SK-N-SH (cell line): ENCODE measurements around the gene ZFP69. TPM values are rescaled to one million over a fixed set of nuclear protein-coding genes. Genes with fewer than 3 reads are reported as not detected.

Experiments
- CTCF ChIA-PET: fragments of 300-600, 350-600 bp; formaldehyde crosslinking; extraction: SDS; loops from one replicate; lab custom pipeline; 2021; lab: Yijun Ruan, JAX
- POLR2A ChIA-PET: fragments of 350-600 bp; sonication (Branson Sonifier 250); formaldehyde crosslinking; extraction: SDS; loops from one replicate; lab custom pipeline; 2020; ENCODE audit warnings: antibody characterized with exemption, inconsistent platforms; lab: Yijun Ruan, JAX
- DNase-seq: peaks from one replicate; pipeline ENCODE4 v3.0.0; 2012
- H2AFZ ChIP-seq: fragments of 200-600 bp; sonication (generic); 2 replicates; pipeline ENCODE4 v1.8.1; 2016; ENCODE audit warnings: antibody characterized with exemption, mild to moderate bottlenecking, low read depth
- H3F3A ChIP-seq: fragments of 200-600 bp; sonication (generic); replicated peaks from 2 replicates; pipeline ENCODE3; 2016; ENCODE audit warnings: antibody characterized with exemption, mild to moderate bottlenecking; ENCODE audit not compliant: insufficient read depth
- H3K27ac ChIP-seq, 2 experiments: fragments of 200-500 bp in 1 of 2; fragments of 200-600 bp in 1 of 2; sonication (Bioruptor generic) in 1 of 2; sonication (generic), shearing (Covaris generic) in 1 of 2; 2 replicates each; pipeline versions ENCODE4 v1.5.1 to v1.6.1; 2014 to 2016; ENCODE audit warnings: low read depth in 2 of 2, inconsistent platforms in 1 of 2, low read length in 1 of 2, mild to moderate bottlenecking in 1 of 2, mixed read lengths in 1 of 2
- H3K27me3 ChIP-seq: fragments of 200-600 bp; sonication (generic), shearing (Covaris generic); 2 replicates; pipeline ENCODE4 v1.6.1; 2016; ENCODE audit warnings: mixed run types; ENCODE audit not compliant: insufficient read depth
- H3K36me3 ChIP-seq, 2 experiments: fragments of 200-500 bp in 1 of 2; fragments of 200-600 bp in 1 of 2; sonication (Bioruptor generic) in 1 of 2; sonication (generic) in 1 of 2; replicated peaks in 1 of 2; 2 replicates each; pipeline versions ENCODE3 to v1.5.1; 2014 to 2016; ENCODE audit warnings: low read length in 1 of 2, mild to moderate bottlenecking in 1 of 2; ENCODE audit not compliant: insufficient read depth in 2 of 2, control insufficient read depth in 1 of 2
- H3K4me1 ChIP-seq, 2 experiments: fragments of 200-500 bp in 1 of 2; fragments of 200-600 bp in 1 of 2; sonication (Bioruptor generic) in 1 of 2; sonication (generic), shearing (Covaris generic) in 1 of 2; 2 replicates each; pipeline versions ENCODE4 v1.5.1 to v1.6.1; 2014 to 2016; ENCODE audit warnings: low read depth in 1 of 2, low read length in 1 of 2, mixed run types in 1 of 2; ENCODE audit not compliant: insufficient read depth in 2 of 2, control insufficient read depth in 1 of 2
- H3K4me2 ChIP-seq: fragments of 200-600 bp; sonication (generic), shearing (Covaris generic); 2 replicates; pipeline ENCODE4 v1.6.1; 2017; ENCODE audit warnings: mixed run types
- H3K4me3 ChIP-seq, 2 experiments: fragments of 200-500 bp in 1 of 2; fragments of 200-600 bp in 1 of 2; sonication (Bioruptor generic) in 1 of 2; sonication (generic), shearing (Covaris generic) in 1 of 2; 2 replicates each; pipeline versions ENCODE4 v1.5.1 to v1.8.1; 2014 to 2016; ENCODE audit warnings: low read depth in 2 of 2, inconsistent platforms in 1 of 2, low read length in 1 of 2, mild to moderate bottlenecking in 1 of 2, mixed read lengths in 1 of 2, moderate library complexity in 1 of 2
- H3K79me2 ChIP-seq: fragments of 200-600 bp; sonication (generic); 2 replicates; pipeline ENCODE4 v1.8.1; 2017; ENCODE audit warnings: mild to moderate bottlenecking; ENCODE audit not compliant: insufficient read depth
- H3K9ac ChIP-seq: fragments of 200-600 bp; sonication (generic); 2 replicates; pipeline ENCODE4 v1.6.1; 2017; ENCODE audit warnings: mixed run types
- H3K9me2 ChIP-seq: fragments of 200-600 bp; sonication (generic); 2 replicates; pipeline ENCODE4 v1.6.1; 2017; ENCODE audit warnings: mixed run types
- H3K9me3 ChIP-seq: fragments of 200-600 bp; sonication (generic); 2 replicates; pipeline ENCODE4 v1.6.1; 2017; ENCODE audit warnings: mixed run types, mild to moderate bottlenecking, moderate library complexity
- H4K20me1 ChIP-seq: fragments of 200-600 bp; sonication (generic); 2 replicates; pipeline ENCODE4 v1.6.1; 2017; ENCODE audit warnings: mild to moderate bottlenecking, mixed run types; ENCODE audit not compliant: insufficient read depth
- ELF1 ChIP-seq: IDR thresholded peaks from 2 replicates; pipeline ENCODE4 v1.4.0; 2012
- EZH2phosphoT487 ChIP-seq: fragments of 200-600 bp; sonication (generic); IDR thresholded peaks from 2 replicates; pipeline ENCODE4 v1.6.1; 2017; ENCODE audit warnings: low read depth, mixed run types, mild to moderate bottlenecking, antibody characterized with exemption, moderate library complexity, borderline replicate concordance
- FOXM1 ChIP-seq: IDR thresholded peaks from 2 replicates; pipeline ENCODE4 v1.4.0; 2012; ENCODE audit warnings: low read depth, mild to moderate bottlenecking
- GATA2 ChIP-seq: sonication (generic); formaldehyde crosslinking; IDR thresholded peaks from 2 replicates; pipeline ENCODE4 v1.5.0; 2020; ENCODE audit warnings: mild to moderate bottlenecking, missing genetic modification reagents
- MAX ChIP-seq: IDR thresholded peaks from 2 replicates; pipeline ENCODE4 v1.4.0; 2012; ENCODE audit warnings: low read depth
- NFIC ChIP-seq: IDR thresholded peaks from 2 replicates; pipeline ENCODE4 v1.4.0; 2012; ENCODE audit warnings: borderline replicate concordance
- NRF1 ChIP-seq: IDR thresholded peaks from 2 replicates; pipeline ENCODE4 v1.6.1; 2012; ENCODE audit warnings: low read depth, mild to moderate bottlenecking, low read length
- POLR2AphosphoS5 ChIP-seq: IDR thresholded peaks from 2 replicates; pipeline ENCODE4 v1.6.1; 2012; ENCODE audit warnings: low read depth, low read length
- RCOR1 ChIP-seq: fragments of 150-350 bp; IDR thresholded peaks from 2 replicates; pipeline ENCODE4 v1.6.1; 2017; ENCODE audit warnings: antibody characterized with exemption, low read length
- RFX5 ChIP-seq: IDR thresholded peaks from 2 replicates; pipeline ENCODE4 v1.6.1; 2012; ENCODE audit warnings: mild to moderate bottlenecking, improper control_type of control experiment, low read length
- RXRA ChIP-seq: IDR thresholded peaks from 2 replicates; pipeline ENCODE4 v1.4.0; 2012; ENCODE audit warnings: low read depth, mild to moderate bottlenecking, borderline replicate concordance
- SIN3A ChIP-seq: IDR thresholded peaks from 2 replicates; pipeline ENCODE4 v1.6.1; 2012; ENCODE audit warnings: low read depth, mild to moderate bottlenecking, low read length, moderate library complexity, borderline replicate concordance
- SMC3 ChIP-seq: IDR thresholded peaks from 2 replicates; pipeline ENCODE4 v1.6.1; 2012; ENCODE audit warnings: low read depth, low read length, improper control_type of control experiment
- TEAD4 ChIP-seq: IDR thresholded peaks from 2 replicates; pipeline ENCODE4 v1.4.0; 2012; ENCODE audit warnings: mild to moderate bottlenecking, borderline replicate concordance; ENCODE audit not compliant: insufficient read depth
- YY1 ChIP-seq: IDR thresholded peaks from 2 replicates; pipeline ENCODE4 v1.4.0; 2012; ENCODE audit warnings: low read depth, mild to moderate bottlenecking
- WGBS: methylation state at CpG from one replicate; pipeline ENCODE4 v1.1.6; 2017; ENCODE audit warnings: low lambda C conversion rate; 5-methylcytosine and 5-hydroxymethylcytosine counted together
- polyA plus RNA-seq, 3 experiments: library from polyadenylated mRNA; depleted of rRNA; stranded (reverse); fragments of >200 nt; gene quantifications; 2 replicates each; pipeline ENCODE4 v1.2.3, GENCODE V29; 2012
- TF ChIP-seq, protein P1 (sequence below): IDR thresholded peaks from 2 replicates; pipeline ENCODE4 v1.6.1; 2012; ENCODE audit warnings: mild to moderate bottlenecking, low read depth, low read length, moderate library complexity
- TF ChIP-seq, protein P2 (sequence below): fragments of 150-350 bp; IDR thresholded peaks from 2 replicates; pipeline ENCODE4 v1.6.1; 2017; ENCODE audit warnings: antibody characterized with exemption, low read length, low read depth, borderline replicate concordance

Gene ZFP69
- polyA plus RNA-seq, 1 of the 3 experiments (the other 2 are of a cell fraction): 1.9 TPM

DNA sequence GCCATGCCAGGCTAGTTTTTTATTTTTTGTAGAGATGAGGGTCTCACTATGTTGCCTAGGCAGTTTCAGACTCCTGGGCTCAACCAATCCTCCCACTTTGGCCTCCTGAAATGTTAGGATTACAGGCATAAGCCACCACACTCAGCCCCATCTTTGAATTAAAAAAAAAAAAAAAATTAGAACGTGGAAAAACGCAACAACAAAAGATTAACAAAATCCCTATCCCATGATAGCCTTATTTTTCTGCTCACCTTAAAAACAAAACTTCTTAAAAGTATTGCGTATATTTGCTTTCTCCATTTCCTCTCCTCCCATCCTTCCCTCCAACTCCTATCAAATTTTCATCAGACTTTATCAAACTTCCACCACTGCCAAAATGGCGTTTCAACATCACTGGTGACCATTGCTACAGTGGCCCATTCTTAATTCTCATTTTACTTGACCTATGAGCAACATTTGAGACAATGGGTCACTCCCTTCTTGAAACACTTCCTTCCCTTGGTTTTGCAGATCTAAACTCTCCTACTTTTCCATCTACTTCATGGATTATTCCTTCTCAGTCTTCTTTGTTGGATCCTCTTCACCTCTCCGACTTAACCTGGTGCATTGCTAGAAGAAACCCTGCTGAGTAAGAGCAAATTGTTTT is 53.8 kb downstream of the ZFP69 start:
- no peaks in the 10 kb centered on the region for H4K20me1 ChIP-seq
- DNase-seq: peak; percentile 40
- TF ChIP-seq NFIC: no peak
- TF ChIP-seq SIN3A: no peak
- no peak for TF ChIP-seq RCOR1
- no peak for TF ChIP-seq RXRA
- TF ChIP-seq ELF1: no peak
- peak; percentile 13; the same call in 1 of the 2 replicates for TF ChIP-seq GATA2
- TF ChIP-seq, protein P1, sequence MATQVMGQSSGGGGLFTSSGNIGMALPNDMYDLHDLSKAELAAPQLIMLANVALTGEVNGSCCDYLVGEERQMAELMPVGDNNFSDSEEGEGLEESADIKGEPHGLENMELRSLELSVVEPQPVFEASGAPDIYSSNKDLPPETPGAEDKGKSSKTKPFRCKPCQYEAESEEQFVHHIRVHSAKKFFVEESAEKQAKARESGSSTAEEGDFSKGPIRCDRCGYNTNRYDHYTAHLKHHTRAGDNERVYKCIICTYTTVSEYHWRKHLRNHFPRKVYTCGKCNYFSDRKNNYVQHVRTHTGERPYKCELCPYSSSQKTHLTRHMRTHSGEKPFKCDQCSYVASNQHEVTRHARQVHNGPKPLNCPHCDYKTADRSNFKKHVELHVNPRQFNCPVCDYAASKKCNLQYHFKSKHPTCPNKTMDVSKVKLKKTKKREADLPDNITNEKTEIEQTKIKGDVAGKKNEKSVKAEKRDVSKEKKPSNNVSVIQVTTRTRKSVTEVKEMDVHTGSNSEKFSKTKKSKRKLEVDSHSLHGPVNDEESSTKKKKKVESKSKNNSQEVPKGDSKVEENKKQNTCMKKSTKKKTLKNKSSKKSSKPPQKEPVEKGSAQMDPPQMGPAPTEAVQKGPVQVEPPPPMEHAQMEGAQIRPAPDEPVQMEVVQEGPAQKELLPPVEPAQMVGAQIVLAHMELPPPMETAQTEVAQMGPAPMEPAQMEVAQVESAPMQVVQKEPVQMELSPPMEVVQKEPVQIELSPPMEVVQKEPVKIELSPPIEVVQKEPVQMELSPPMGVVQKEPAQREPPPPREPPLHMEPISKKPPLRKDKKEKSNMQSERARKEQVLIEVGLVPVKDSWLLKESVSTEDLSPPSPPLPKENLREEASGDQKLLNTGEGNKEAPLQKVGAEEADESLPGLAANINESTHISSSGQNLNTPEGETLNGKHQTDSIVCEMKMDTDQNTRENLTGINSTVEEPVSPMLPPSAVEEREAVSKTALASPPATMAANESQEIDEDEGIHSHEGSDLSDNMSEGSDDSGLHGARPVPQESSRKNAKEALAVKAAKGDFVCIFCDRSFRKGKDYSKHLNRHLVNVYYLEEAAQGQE: no peak
- TF ChIP-seq TEAD4: no peak
- no peak for TF ChIP-seq NRF1
- peak; percentile 77; the same call in 1 of the 2 replicates for TF ChIP-seq YY1
- no peak for TF ChIP-seq RFX5
- no peak for TF ChIP-seq MAX
- no peak for TF ChIP-seq SMC3
- TF ChIP-seq, protein P2, sequence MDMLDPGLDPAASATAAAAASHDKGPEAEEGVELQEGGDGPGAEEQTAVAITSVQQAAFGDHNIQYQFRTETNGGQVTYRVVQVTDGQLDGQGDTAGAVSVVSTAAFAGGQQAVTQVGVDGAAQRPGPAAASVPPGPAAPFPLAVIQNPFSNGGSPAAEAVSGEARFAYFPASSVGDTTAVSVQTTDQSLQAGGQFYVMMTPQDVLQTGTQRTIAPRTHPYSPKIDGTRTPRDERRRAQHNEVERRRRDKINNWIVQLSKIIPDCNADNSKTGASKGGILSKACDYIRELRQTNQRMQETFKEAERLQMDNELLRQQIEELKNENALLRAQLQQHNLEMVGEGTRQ: no peak
- no peak for TF ChIP-seq FOXM1
- no peak for TF ChIP-seq EZH2phosphoT487
- TF ChIP-seq POLR2AphosphoS5: no peak
- no peaks in the 10 kb centered on the region for H3K79me2 ChIP-seq
- peak overlapping the region; percentile 87 for H2AFZ ChIP-seq
- H3K4me3 ChIP-seq: peak overlapping the region; percentile 71 to 76
- peak overlapping the region; percentile 74 for H3K4me2 ChIP-seq
- WGBS: 13% methylated on average over 5 of the region's 5 CpGs
- no peaks in the 10 kb centered on the region for H3K9me2 ChIP-seq
- H3K9me3 ChIP-seq: no peaks in the 10 kb centered on the region
- ChIA-PET POLR2A (interaction anchor here (0.7 to 1.8 kb wide), 3 partner anchors 22 to 216 kb away, joined by 3 to 13 read pairs (median 7); partner anchors contain the start of genes EXO5 and ZFP69B), CTCF (interaction anchor here (1.0 to 3.2 kb wide), 4 partner anchors 11 to 331 kb away, joined by 3 to 24 read pairs (median 12); partner anchors contain the start of gene CITED4)
- peaks cover 0 to 3% of the 10 kb centered on the region in 2 experiments; a peak in 2 of 4 replicates for H3K4me1 ChIP-seq
- peak overlapping the region; percentile 85 to 95 for H3K27ac ChIP-seq
- no peaks in the 10 kb centered on the region for H3K27me3 ChIP-seq
- H3F3A ChIP-seq: peaks cover 4% of the 10 kb centered on the region
- peaks cover 0 to 5% of the 10 kb centered on the region in 2 experiments for H3K36me3 ChIP-seq
- peak overlapping the region; percentile 67 for H3K9ac ChIP-seq
